Measurements from ENCODE around the gene RUNX1.

Gene RUNX1

DNA sequence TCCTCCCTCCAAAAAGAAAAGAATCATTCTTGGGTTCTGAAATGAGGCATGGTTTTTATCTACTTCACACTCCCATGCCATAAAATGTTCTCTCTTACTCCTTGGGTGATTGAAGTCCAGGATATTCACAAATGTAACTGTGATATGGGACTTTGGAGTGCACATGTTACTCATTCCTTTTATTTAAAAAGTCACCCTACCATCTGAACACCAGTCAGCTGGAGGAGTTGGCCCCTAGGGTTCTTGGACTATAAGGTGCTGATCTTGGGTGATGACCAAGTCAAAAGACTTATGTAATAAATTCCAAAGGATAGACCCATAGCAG lies 251.9 kb downstream of the RUNX1 start:
- no peak overlapping the region for H3K4me3 Mint-ChIP-seq
- ATAC-seq (ENCODE audit: low read depth) (no peak), DNase-seq (ENCODE audit: low spot score in 2 of 2) (no peak)
- no peaks in the 10 kb centered on the region for H3K27me3 Mint-ChIP-seq
- H3K36me3 Mint-ChIP-seq = peaks cover 40% of the 10 kb centered on the region
- H3K27ac Mint-ChIP-seq = peak overlapping the region; percentile 78
- H3K4me1 Mint-ChIP-seq = peaks cover 3% of the 10 kb centered on the region
- no peaks in the 10 kb centered on the region for H3K9me3 Mint-ChIP-seq

DNA sequence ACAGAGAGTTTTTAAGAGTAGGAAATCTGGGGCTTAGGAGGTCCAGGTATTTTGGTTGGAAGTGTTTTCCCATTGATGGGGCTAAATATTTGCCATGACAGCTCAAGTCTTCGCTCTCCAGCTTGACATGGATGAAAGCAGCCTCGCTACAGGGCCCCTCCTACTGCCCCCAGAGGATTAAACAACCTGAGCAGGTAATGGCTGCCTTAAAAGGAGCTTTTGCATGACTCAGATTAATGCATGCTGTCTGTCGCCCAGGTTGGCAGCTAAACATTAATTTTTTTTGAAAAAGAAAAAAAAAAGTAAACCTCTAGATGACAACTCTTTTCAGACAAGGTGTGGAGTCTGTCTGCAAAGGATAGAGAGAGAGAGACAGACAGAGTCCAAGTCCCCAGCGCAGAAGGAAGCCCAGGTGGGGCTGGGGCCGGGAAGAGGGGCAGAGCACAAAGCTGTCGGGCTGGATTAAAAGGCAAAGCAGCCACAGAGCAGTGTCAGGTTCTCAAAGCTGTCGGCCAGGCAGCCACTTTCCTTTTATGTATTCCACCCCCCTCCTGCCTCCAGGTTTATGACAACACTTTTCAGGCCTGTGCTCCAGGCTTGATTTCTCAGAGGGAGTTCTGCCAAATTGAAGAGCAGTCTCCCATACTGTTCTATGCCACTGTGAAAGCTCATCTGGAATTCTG lies 252.4 kb downstream of the RUNX1 start:
- Mint-ChIP-seq H3K36me3 (peaks cover 42% of the 10 kb centered on the region), H3K27me3 (no peaks in the 10 kb centered on the region), H3K4me3 (no peak overlapping the region), H3K9me3 (no peaks in the 10 kb centered on the region), H3K4me1 (no peaks in the 10 kb centered on the region), H3K27ac (peak overlapping the region; percentile 78)
- DNase-seq (ENCODE audit: low spot score in 2 of 2) = no peak
- no peak for ATAC-seq (ENCODE audit: low read depth)

- ATAC-seq (ENCODE audit: low read depth) (no peak), DNase-seq (ENCODE audit: low spot score in 2 of 2) (no peak)
- Mint-ChIP-seq H3K36me3 (peaks cover 42% of the 10 kb centered on the region), H3K9me3 (no peaks in the 10 kb centered on the region), H3K4me1 (no peaks in the 10 kb centered on the region), H3K27ac (no peak overlapping the region), H3K27me3 (no peaks in the 10 kb centered on the region), H3K4me3 (no peak overlapping the region)
These were observed 253.4 kb downstream of the RUNX1 start for GRCh38 chr21:34795548-34796180.

GRCh38 chr21:34795175-34795547 lies 253.9 kb downstream of the RUNX1 start:
- H3K27me3 Mint-ChIP-seq = no peaks in the 10 kb centered on the region
- no peak overlapping the region for H3K4me3 Mint-ChIP-seq
- no peak for DNase-seq (ENCODE audit: low spot score in 2 of 2)
- H3K27ac Mint-ChIP-seq = no peak overlapping the region
- H3K9me3 Mint-ChIP-seq = no peaks in the 10 kb centered on the region
- H3K4me1 Mint-ChIP-seq = no peaks in the 10 kb centered on the region
- peaks cover 42% of the 10 kb centered on the region for H3K36me3 Mint-ChIP-seq
- ATAC-seq (ENCODE audit: low read depth) = no peak

DNA sequence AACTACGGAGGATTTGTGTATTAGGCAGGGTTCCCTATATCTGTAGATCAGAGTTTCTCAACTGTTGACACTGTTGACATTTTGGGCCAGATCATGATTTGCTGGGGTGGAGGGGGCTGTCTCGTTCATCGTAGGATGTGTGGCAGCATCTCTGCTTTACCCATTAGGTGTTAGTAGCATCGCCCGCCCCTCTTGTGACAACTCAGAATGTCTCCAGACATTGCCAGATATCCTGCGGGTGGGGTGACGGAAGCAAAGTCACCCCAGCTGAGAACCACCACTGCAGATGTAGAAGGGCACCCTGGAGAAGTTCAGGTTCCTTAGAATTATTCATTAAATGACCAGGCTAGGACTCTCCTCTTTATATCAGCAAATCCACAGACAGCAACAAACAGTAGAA lies 254.4 kb downstream of the RUNX1 start:
- H3K9me3 Mint-ChIP-seq = no peaks in the 10 kb centered on the region
- H3K27ac Mint-ChIP-seq = no peak overlapping the region
- H3K4me1 Mint-ChIP-seq = no peaks in the 10 kb centered on the region
- DNase-seq (ENCODE audit: low spot score in 2 of 2) = no peak
- H3K36me3 Mint-ChIP-seq = peaks cover 42% of the 10 kb centered on the region
- no peak for ATAC-seq (ENCODE audit: low read depth)
- no peaks in the 10 kb centered on the region for H3K27me3 Mint-ChIP-seq
- no peak overlapping the region for H3K4me3 Mint-ChIP-seq

GRCh38 chr21:34793471-34793870 lies 255.6 kb downstream of the RUNX1 start:
- Mint-ChIP-seq H3K27me3 (no peaks in the 10 kb centered on the region), H3K4me1 (no peaks in the 10 kb centered on the region), H3K4me3 (no peak overlapping the region), H3K36me3 (peaks cover 40% of the 10 kb centered on the region), H3K27ac (no peak overlapping the region), H3K9me3 (no peaks in the 10 kb centered on the region)
- ATAC-seq (ENCODE audit: low read depth) (no peak), DNase-seq (ENCODE audit: low spot score in 2 of 2) (no peak)

GRCh38 chr21:34792504-34793089 lies 256.5 kb downstream of the RUNX1 start:
- Mint-ChIP-seq H3K27ac (peak overlapping the region; percentile 43), H3K36me3 (peaks cover 35% of the 10 kb centered on the region), H3K4me1 (no peaks in the 10 kb centered on the region), H3K4me3 (no peak overlapping the region), H3K9me3 (no peaks in the 10 kb centered on the region), H3K27me3 (no peaks in the 10 kb centered on the region)
- ATAC-seq (ENCODE audit: low read depth) = no peak
- no peak for DNase-seq (ENCODE audit: low spot score in 2 of 2)

- Mint-ChIP-seq H3K36me3 (peaks cover 31% of the 10 kb centered on the region), H3K27me3 (no peaks in the 10 kb centered on the region), H3K9me3 (no peaks in the 10 kb centered on the region), H3K27ac (no peak overlapping the region), H3K4me3 (no peak overlapping the region), H3K4me1 (no peaks in the 10 kb centered on the region)
- ATAC-seq (ENCODE audit: low read depth) = no peak
- no peak for DNase-seq (ENCODE audit: low spot score in 2 of 2)
These were observed 257.2 kb downstream of the RUNX1 start for GRCh38 chr21:34791776-34792503.

DNA sequence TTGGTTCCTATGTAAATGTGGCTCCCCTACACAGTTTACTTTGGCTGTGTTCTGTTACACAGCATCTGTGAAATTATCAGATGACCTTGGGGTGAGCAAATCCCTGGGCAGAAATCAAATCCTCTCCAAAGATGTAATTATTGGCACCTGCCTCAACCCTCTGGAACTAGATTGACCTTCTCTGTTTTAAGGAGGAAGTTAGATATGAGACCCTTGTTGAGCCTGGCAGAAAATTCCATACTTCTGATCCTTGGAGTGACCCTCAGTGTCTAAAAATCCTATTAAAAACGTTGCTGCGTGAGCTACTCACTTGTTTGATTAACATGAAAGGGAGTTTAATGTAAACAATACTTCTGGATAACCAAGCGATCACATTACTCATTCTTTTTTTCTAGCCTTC lies 258.3 kb downstream of the RUNX1 start:
- Mint-ChIP-seq H3K9me3 (no peaks in the 10 kb centered on the region), H3K27ac (no peak overlapping the region), H3K4me1 (peaks cover 2% of the 10 kb centered on the region), H3K36me3 (peaks cover 25% of the 10 kb centered on the region), H3K4me3 (no peak overlapping the region), H3K27me3 (no peaks in the 10 kb centered on the region)
- DNase-seq (ENCODE audit: low spot score in 2 of 2) (no peak), ATAC-seq (ENCODE audit: low read depth) (no peak)

DNA sequence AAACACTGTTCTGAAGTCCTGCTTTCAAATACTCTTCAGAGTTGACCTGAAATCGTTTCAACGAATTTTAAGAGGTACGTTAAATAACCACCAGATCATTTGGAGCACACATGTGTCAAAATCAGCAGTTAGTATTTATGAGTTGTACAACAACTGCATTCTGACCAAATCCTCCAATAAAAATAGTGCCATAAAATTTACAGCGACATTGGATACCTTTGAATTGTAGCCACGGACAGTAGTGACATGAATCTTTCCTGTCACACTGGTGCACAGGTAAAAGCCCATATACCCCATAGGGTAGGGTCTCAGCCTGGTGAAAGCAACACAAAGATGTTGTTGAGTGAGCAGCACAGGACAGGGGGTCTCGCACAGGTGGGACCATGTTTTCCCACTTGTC lies 258.8 kb downstream of the RUNX1 start:
- Mint-ChIP-seq H3K4me3 (no peak overlapping the region), H3K27me3 (no peaks in the 10 kb centered on the region), H3K27ac (no peak overlapping the region), H3K36me3 (peaks cover 21% of the 10 kb centered on the region), H3K9me3 (no peaks in the 10 kb centered on the region), H3K4me1 (peaks cover 2% of the 10 kb centered on the region)
- ATAC-seq (ENCODE audit: low read depth) = no peak
- DNase-seq (ENCODE audit: low spot score in 2 of 2) = no peak

DNA sequence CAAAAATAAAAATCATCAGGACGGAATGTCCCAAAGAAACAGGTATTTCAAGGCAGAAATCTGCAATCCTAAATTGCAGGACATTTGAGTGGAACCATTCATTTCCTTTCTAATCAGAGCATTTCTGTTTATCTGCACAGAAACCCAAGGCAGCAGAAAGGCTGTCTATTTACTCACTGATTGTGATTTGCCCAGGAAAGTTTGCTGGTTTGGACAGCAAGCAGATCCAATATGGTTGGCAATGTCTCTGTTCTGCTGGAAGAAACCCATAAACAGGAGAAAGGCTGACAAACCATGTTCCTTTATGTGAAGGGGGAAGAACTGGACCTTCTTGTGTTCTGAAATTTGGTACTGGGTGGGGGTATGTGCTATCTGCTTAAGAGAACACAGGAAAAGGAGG lies 260.2 kb downstream of the RUNX1 start:
- no peaks in the 10 kb centered on the region for H3K9me3 Mint-ChIP-seq
- no peak overlapping the region for H3K27ac Mint-ChIP-seq

GRCh38 chr21:34783815-34784214 lies 265.3 kb downstream of the RUNX1 start:
- no peak for DNase-seq (ENCODE audit: low spot score in 2 of 2)
- H3K4me1 Mint-ChIP-seq = peaks cover 2% of the 10 kb centered on the region
- no peaks in the 10 kb centered on the region for H3K9me3 Mint-ChIP-seq
- peaks cover 10% of the 10 kb centered on the region for H3K27me3 Mint-ChIP-seq
- no peak for ATAC-seq (ENCODE audit: low read depth)
- no peak overlapping the region for H3K4me3 Mint-ChIP-seq
- H3K27ac Mint-ChIP-seq = no peak overlapping the region
- no peaks in the 10 kb centered on the region for H3K36me3 Mint-ChIP-seq

More for the DNA sequence above, 260.2 kb downstream of the RUNX1 start:
- peaks cover 14% of the 10 kb centered on the region for H3K36me3 Mint-ChIP-seq
- ATAC-seq (ENCODE audit: low read depth) (no peak), DNase-seq (ENCODE audit: low spot score in 2 of 2) (no peak)
- H3K27me3 Mint-ChIP-seq = no peaks in the 10 kb centered on the region
- H3K4me3 Mint-ChIP-seq = no peak overlapping the region
- H3K4me1 Mint-ChIP-seq = peaks cover 2% of the 10 kb centered on the region

DNA sequence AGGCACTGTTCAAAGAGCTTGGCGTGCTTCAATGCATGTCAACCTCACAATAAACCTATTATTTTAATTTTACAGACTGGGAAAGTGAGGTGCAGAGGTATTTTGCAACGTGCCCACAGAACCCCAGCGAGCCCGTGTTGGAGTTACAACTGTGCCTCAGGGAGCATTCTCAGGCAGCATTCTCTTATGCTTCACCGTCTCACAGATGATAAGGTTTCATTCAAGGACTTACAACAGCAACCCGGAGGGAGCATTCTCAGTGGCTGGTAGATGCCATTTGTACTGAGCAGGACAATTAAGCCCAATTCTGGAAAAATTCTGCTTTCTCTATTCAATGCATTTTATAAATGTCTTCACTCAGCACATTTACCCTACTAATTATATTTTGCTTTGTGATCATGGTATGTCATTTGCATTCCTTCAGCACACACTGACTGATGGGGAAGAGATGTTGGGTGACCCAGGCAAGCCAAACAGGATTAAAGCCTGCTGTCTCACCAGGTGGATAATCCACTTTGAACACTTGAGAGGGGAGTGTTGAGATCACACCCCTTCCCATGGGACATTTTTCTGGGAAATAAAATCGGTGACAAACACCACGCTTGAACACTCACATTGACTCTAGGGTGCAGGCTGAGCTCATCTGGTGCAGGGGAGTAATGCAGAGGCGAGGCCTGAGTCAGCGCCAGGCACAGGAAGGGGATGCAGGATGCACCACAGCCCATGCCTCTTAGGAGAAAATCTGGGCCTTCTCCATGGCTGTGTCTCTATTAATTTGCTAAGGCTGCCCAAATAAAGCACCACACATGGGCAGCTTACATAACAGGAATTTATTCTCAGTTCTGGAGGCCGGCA lies 266.4 kb downstream of the RUNX1 start:
- no peaks in the 10 kb centered on the region for H3K36me3 Mint-ChIP-seq
- H3K4me3 Mint-ChIP-seq = no peak overlapping the region
- H3K4me1 Mint-ChIP-seq = peaks cover 2% of the 10 kb centered on the region
- H3K9me3 Mint-ChIP-seq = no peaks in the 10 kb centered on the region
- ATAC-seq (ENCODE audit: low read depth) (no peak), DNase-seq (ENCODE audit: low spot score in 2 of 2) (no peak)
- no peak overlapping the region for H3K27ac Mint-ChIP-seq
- H3K27me3 Mint-ChIP-seq = peaks cover 12% of the 10 kb centered on the region

DNA sequence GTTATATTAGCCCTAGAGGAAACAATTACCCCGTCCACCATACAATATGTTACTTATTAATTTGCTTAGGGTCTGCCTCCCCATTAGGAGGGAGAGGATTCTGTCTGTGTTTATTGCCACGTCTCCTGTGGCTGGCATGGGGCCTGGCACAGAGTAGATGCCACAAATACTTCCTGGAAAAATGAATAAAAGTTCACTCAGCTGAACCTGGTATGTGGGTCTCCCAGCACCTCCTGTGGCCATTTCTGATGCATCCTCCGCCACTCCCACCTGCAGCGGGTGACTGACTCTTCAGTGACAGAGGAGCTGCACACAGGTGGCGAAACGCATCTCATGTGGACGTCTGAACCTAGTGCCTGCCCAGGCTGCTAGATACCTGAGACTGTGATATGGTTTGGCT lies 267.6 kb downstream of the RUNX1 start:
- peaks cover 12% of the 10 kb centered on the region for H3K27me3 Mint-ChIP-seq
- no peak overlapping the region for H3K27ac Mint-ChIP-seq
- H3K4me1 Mint-ChIP-seq = peaks cover 2% of the 10 kb centered on the region
- H3K9me3 Mint-ChIP-seq = no peaks in the 10 kb centered on the region
- DNase-seq (ENCODE audit: low spot score in 2 of 2) = no peak
- H3K4me3 Mint-ChIP-seq = no peak overlapping the region
- no peaks in the 10 kb centered on the region for H3K36me3 Mint-ChIP-seq
- ATAC-seq (ENCODE audit: low read depth) = no peak
